Thoracic aorta (tissue), 2 donors: Measurements from ENCODE around the gene NR2E3. TPM values are rescaled to one million over a fixed set of nuclear protein-coding genes. Genes with fewer than 3 reads are reported as not detected.

Experiments used
- ATAC-seq: fragments of 150-250 bp; one replicate; pipeline ENCODE4 v1.8.0; 2017; ENCODE audit warnings: low read depth; ENCODE audit not compliant: insufficient number of reproducible peaks, low FRiP score
- DNase-seq: peaks from one replicate; pipeline ENCODE4 v3.0.0-alpha.2; 2020; ENCODE audit warnings: low spot score
- H3K27ac ChIP-seq, 2 donors: fragments of 200-600 bp; sonication (generic); 1 replicate in 1 of 2; 2 replicates in 1 of 2; pipeline ENCODE4 v1.5.1; 2016; ENCODE audit warnings: mild to moderate bottlenecking in 2 of 2, moderate library complexity in 2 of 2
- H3K27me3 ChIP-seq: fragments of 200-600 bp; sonication (generic); replicated peaks from 2 replicates; pipeline ENCODE4 v1.6.0; 2016; ENCODE audit warnings: mild to moderate bottlenecking; ENCODE audit not compliant: insufficient read depth
- H3K36me3 ChIP-seq: fragments of 200-600 bp; sonication (generic); one replicate; pipeline ENCODE4 v1.5.1; 2016
- H3K4me1 ChIP-seq, 2 donors: fragments of 200-600 bp; sonication (generic); 1 replicate in 1 of 2; 2 replicates in 1 of 2; pipeline versions ENCODE4 v1.5.1 to v1.6.0; 2016; ENCODE audit warnings: low read depth in 2 of 2, mild to moderate bottlenecking in 1 of 2; ENCODE audit not compliant: control insufficient read depth in 1 of 2
- H3K4me3 ChIP-seq: fragments of 200-600 bp; sonication (generic); 2 replicates; pipeline ENCODE4 v1.5.1; 2016; ENCODE audit warnings: mild to moderate bottlenecking
- H3K9me3 ChIP-seq: fragments of 200-600 bp; sonication (generic); 2 replicates; pipeline ENCODE4 v1.5.1; 2016
- total RNA-seq, 2 donors: library from RNA; depleted of rRNA; stranded (reverse); fragments of >200 nt; gene quantifications; one replicate each; pipeline versions ENCODE4 v1.1.0 to v1.2.3, GENCODE V29; 2016
- TF ChIP-seq, protein P1 (sequence below): fragments of 200-600 bp; sonication (generic); IDR thresholded peaks from one replicate; pipeline ENCODE4 v1.5.1; 2019; ENCODE audit warnings: antibody characterized with exemption

NR2E3 gene
- total RNA-seq, 2 donors from 2014 or later = 0.27 to 0.92 TPM

- H3K4me1 ChIP-seq = peaks cover 0 to 12% of the 10 kb centered on the region in 2 donors
- no peak overlapping the region for H3K4me3 ChIP-seq
- H3K27me3 ChIP-seq = no peaks in the 10 kb centered on the region
- no peak for DNase-seq
- no peaks in the 10 kb centered on the region for H3K9me3 ChIP-seq
- no peak overlapping the region for H3K27ac ChIP-seq
- H3K36me3 ChIP-seq = no peaks in the 10 kb centered on the region
- no peak for ATAC-seq
- TF ChIP-seq, protein P1, sequence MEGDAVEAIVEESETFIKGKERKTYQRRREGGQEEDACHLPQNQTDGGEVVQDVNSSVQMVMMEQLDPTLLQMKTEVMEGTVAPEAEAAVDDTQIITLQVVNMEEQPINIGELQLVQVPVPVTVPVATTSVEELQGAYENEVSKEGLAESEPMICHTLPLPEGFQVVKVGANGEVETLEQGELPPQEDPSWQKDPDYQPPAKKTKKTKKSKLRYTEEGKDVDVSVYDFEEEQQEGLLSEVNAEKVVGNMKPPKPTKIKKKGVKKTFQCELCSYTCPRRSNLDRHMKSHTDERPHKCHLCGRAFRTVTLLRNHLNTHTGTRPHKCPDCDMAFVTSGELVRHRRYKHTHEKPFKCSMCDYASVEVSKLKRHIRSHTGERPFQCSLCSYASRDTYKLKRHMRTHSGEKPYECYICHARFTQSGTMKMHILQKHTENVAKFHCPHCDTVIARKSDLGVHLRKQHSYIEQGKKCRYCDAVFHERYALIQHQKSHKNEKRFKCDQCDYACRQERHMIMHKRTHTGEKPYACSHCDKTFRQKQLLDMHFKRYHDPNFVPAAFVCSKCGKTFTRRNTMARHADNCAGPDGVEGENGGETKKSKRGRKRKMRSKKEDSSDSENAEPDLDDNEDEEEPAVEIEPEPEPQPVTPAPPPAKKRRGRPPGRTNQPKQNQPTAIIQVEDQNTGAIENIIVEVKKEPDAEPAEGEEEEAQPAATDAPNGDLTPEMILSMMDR = no peak
These were observed 1.7 kb downstream of the NR2E3 start for GRCh38 chr15:71811752-71812735.

- Histone ChIP-seq H3K4me1 (peaks cover 0 to under 1% of the 10 kb centered on the region in 2 donors), H3K36me3 (no peaks in the 10 kb centered on the region), H3K27ac (no peak overlapping the region), H3K27me3 (no peaks in the 10 kb centered on the region), H3K9me3 (no peaks in the 10 kb centered on the region), H3K4me3 (no peak overlapping the region)
- TF ChIP-seq, protein P1 = no peak
- DNase-seq (no peak), ATAC-seq (no peak)
These were observed 2.8 kb downstream of the NR2E3 start for GRCh38 chr15:71812966-71813722.

GRCh38 chr15:71813723-71814470 is 3.5 kb downstream of the NR2E3 start:
- DNase-seq (no peak), ATAC-seq (no peak)
- Histone ChIP-seq H3K4me1 (no peaks in the 10 kb centered on the region), H3K27ac (no peak overlapping the region), H3K9me3 (no peaks in the 10 kb centered on the region), H3K4me3 (no peak overlapping the region), H3K27me3 (no peaks in the 10 kb centered on the region), H3K36me3 (no peaks in the 10 kb centered on the region)
- TF ChIP-seq, protein P1 = no peak

DNA sequence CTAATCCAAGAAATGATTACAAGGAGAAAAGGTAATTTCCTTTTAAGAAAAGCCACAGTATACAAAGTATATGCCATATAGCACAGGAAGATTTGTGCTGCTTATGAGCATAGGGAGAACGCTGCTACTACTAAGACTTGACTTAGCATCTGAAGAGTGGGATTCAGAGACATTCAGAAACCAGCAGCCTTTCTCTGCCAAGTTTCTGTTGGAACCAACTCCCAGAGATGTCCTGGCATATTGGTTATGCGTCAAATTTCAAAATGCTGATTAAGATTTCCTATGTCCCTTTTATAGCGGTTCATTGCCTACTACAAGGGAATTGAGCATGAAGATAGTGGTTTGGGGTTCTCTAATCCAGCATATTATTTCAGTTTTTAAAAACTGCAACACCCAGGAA is 4.9 kb downstream of the NR2E3 start:
- no peaks in the 10 kb centered on the region for H3K4me1 ChIP-seq
- H3K27ac ChIP-seq = no peak overlapping the region
- DNase-seq (no peak), ATAC-seq (no peak)
- no peak overlapping the region for H3K4me3 ChIP-seq
- TF ChIP-seq, protein P1 = no peak
- no peaks in the 10 kb centered on the region for H3K9me3 ChIP-seq
- no peaks in the 10 kb centered on the region for H3K36me3 ChIP-seq
- no peaks in the 10 kb centered on the region for H3K27me3 ChIP-seq
